Sigmoid colon (tissue), 4 donors: Measurements from ENCODE around the gene KCNJ4.

Source experiments
- CTCF ChIP-seq, 4 experiments: fragments of 450-650 bp in 3 of 4; fragments of 200-600 bp in 1 of 4; IDR thresholded peaks; one replicate each; pipeline ENCODE4 v1.5.1; 2016 to 2019; ENCODE audit warnings: antibody characterized with exemption in 4 of 4, mild to moderate bottlenecking in 3 of 4, moderate library complexity in 2 of 4
- EP300 ChIP-seq, 4 donors: sonication (generic); formaldehyde crosslinking; IDR thresholded peaks; one replicate each; pipeline ENCODE4 v1.6.1; 2017; ENCODE audit warnings: antibody characterized with exemption in 4 of 4
- POLR2A ChIP-seq, 2 donors: fragments of 450-650 bp; IDR thresholded peaks; one replicate each; pipeline ENCODE4 v1.6.1; 2016; ENCODE audit warnings: antibody characterized with exemption in 2 of 2, mild to moderate bottlenecking in 2 of 2, moderate library complexity in 2 of 2

GRCh38 chr22:38423512-38424503 lies 31.2 kb downstream of the KCNJ4 start:
- no peak for TF ChIP-seq CTCF (IDR thresholded peaks at IDR 0.05)
- no peak for TF ChIP-seq EP300 (IDR thresholded peaks at IDR 0.05)
- no peak for TF ChIP-seq POLR2A (IDR thresholded peaks at IDR 0.05)
